Neural progenitor cell (in vitro differentiated cells): Measurements from ENCODE around the gene COL25A1. TPM values are rescaled to one million over a fixed set of nuclear protein-coding genes. Genes with fewer than 3 reads are reported as not detected.

Experiments
- DNase-seq: peaks from one replicate; pipeline ENCODE4 v3.0.0-alpha.2; 2016; ENCODE audit warnings: low spot score
- H2AFZ ChIP-seq: fragments of 200-600 bp; sonication (generic); replicated peaks from 2 replicates; pipeline ENCODE4 v1.6.1; 2016; ENCODE audit warnings: antibody characterized with exemption
- H3F3A ChIP-seq: fragments of 200-600 bp; sonication (generic); 2 replicates; pipeline ENCODE4 v1.6.1; 2016; ENCODE audit warnings: antibody characterized with exemption, low read depth
- H3K27ac ChIP-seq: fragments of 200-600 bp; sonication (generic); 2 replicates; pipeline ENCODE4 v1.5.1; 2016; ENCODE audit warnings: mild to moderate bottlenecking
- H3K27me3 ChIP-seq: fragments of 200-600 bp; sonication (generic); 2 replicates; pipeline ENCODE4 v1.6.1; 2016; ENCODE audit warnings: mild to moderate bottlenecking, moderate library complexity
- H3K36me3 ChIP-seq: fragments of 200-600 bp; sonication (generic); 2 replicates; pipeline ENCODE4 v1.5.1; 2016
- H3K4me1 ChIP-seq: fragments of 200-600 bp; sonication (generic); 2 replicates; pipeline ENCODE4 v1.6.1; 2016; ENCODE audit warnings: mixed run types
- H3K4me2 ChIP-seq: fragments of 200-600 bp; sonication (generic); 2 replicates; pipeline ENCODE4 v1.6.1; 2016
- H3K4me3 ChIP-seq: fragments of 200-600 bp; sonication (generic); 2 replicates; pipeline ENCODE4 v1.5.1; 2016
- H3K79me2 ChIP-seq: fragments of 200-600 bp; sonication (generic); 2 replicates; pipeline ENCODE4 v1.6.1; 2016; ENCODE audit warnings: low read depth
- H3K9ac ChIP-seq: fragments of 200-600 bp; sonication (generic); 2 replicates; pipeline ENCODE4 v1.6.1; 2016
- H3K9me3 ChIP-seq: fragments of 200-600 bp; sonication (generic); 2 replicates; pipeline ENCODE4 v1.5.1; 2016; ENCODE audit warnings: low read depth
- H4K20me1 ChIP-seq: fragments of 200-600 bp; sonication (generic); 2 replicates; pipeline ENCODE4 v1.6.1; 2016; ENCODE audit warnings: low read depth
- H3K27ac Mint-ChIP-seq: 3 replicates; pipeline ENCODE4 v1.8.0; 2021; ENCODE audit warnings: mixed read lengths
- H3K27me3 Mint-ChIP-seq: 2 replicates; pipeline ENCODE4 v1.8.0; 2022; ENCODE audit warnings: low read depth, mild to moderate bottlenecking, inconsistent platforms, moderate library complexity, mixed read lengths; ENCODE audit not compliant: insufficient read depth
- H3K36me3 Mint-ChIP-seq: 3 replicates; pipeline ENCODE4 v1.8.0; 2021; ENCODE audit warnings: mixed read lengths
- H3K4me1 Mint-ChIP-seq: 3 replicates; pipeline ENCODE4 v1.8.0; 2021; ENCODE audit warnings: mixed read lengths
- H3K4me3 Mint-ChIP-seq: 3 replicates; pipeline ENCODE4 v1.8.0; 2021; ENCODE audit warnings: mild to moderate bottlenecking, moderate library complexity, mixed read lengths
- H3K9me3 Mint-ChIP-seq: 3 replicates; pipeline ENCODE4 v1.8.0; 2020; ENCODE audit warnings: mixed read lengths
- CTCF ChIP-seq: fragments of 200-600 bp; sonication (generic); IDR thresholded peaks from 2 replicates; pipeline ENCODE4 v1.5.1; 2017; ENCODE audit warnings: antibody characterized with exemption, mild to moderate bottlenecking
- EZH2 ChIP-seq: fragments of 200-600 bp; sonication (generic); IDR thresholded peaks from 2 replicates; pipeline ENCODE4 v1.6.1; 2017; ENCODE audit warnings: antibody characterized with exemption, mild to moderate bottlenecking, moderate library complexity
- EZH2phosphoT487 ChIP-seq: fragments of 200-600 bp; sonication (generic); IDR thresholded peaks from 2 replicates; pipeline ENCODE4 v1.6.1; 2017; ENCODE audit warnings: antibody characterized with exemption
- total RNA-seq: library from RNA; depleted of rRNA; stranded (reverse); fragments of >200 nt; gene quantifications from 2 replicates; pipeline ENCODE4 v1.2.3, GENCODE V29; 2015; ENCODE audit warnings: low replicate concordance

Gene COL25A1
- total RNA-seq, 1 donor from 2014 or later, result 1.3 TPM

- Mint-ChIP-seq H3K27me3 (no peaks in the 10 kb centered on the region), H3K4me3 (no peak overlapping the region), H3K27ac (no peak overlapping the region), H3K36me3 (no peaks in the 10 kb centered on the region), H3K4me1 (no peaks in the 10 kb centered on the region), H3K9me3 (no peaks in the 10 kb centered on the region)
- Histone ChIP-seq H3K9me3 (no peaks in the 10 kb centered on the region), H3K4me3 (no peak overlapping the region), H3K4me2 (no peak overlapping the region), H4K20me1 (no peaks in the 10 kb centered on the region), H3K79me2 (no peaks in the 10 kb centered on the region), H3K9ac (no peak overlapping the region), H3K4me1 (no peaks in the 10 kb centered on the region), H2AFZ (peak overlapping the region; percentile 3), H3K36me3 (no peaks in the 10 kb centered on the region), H3K27ac (no peak overlapping the region), H3F3A (no peaks in the 10 kb centered on the region), H3K27me3 (no peaks in the 10 kb centered on the region)
- TF ChIP-seq EZH2phosphoT487 (no peak), CTCF (no peak), EZH2 (no peak)
- no peak for DNase-seq
Measured at GRCh38 chr4:109052821-109053220, 249.6 kb downstream of the COL25A1 start.

GRCh38 chr4:109051054-109051453 lies 251.4 kb downstream of the COL25A1 start:
- H3K4me2 ChIP-seq, result no peak overlapping the region
- no peak overlapping the region for H3K9ac ChIP-seq
- no peak for DNase-seq
- no peaks in the 10 kb centered on the region for H3K36me3 Mint-ChIP-seq
- TF ChIP-seq CTCF (no peak), EZH2phosphoT487 (no peak), EZH2 (no peak)
- no peaks in the 10 kb centered on the region for H3K79me2 ChIP-seq
- H3F3A ChIP-seq, result no peaks in the 10 kb centered on the region
- no peaks in the 10 kb centered on the region for H4K20me1 ChIP-seq
- no peaks in the 10 kb centered on the region for H3K4me1 ChIP-seq
- no peaks in the 10 kb centered on the region for H3K36me3 ChIP-seq
- no peaks in the 10 kb centered on the region for H3K9me3 ChIP-seq
- H3K27ac ChIP-seq, result no peak overlapping the region
- no peak overlapping the region for H3K4me3 Mint-ChIP-seq
- H3K4me1 Mint-ChIP-seq, result peaks cover 7% of the 10 kb centered on the region
- no peak overlapping the region for H2AFZ ChIP-seq
- H3K9me3 Mint-ChIP-seq, result no peaks in the 10 kb centered on the region
- no peaks in the 10 kb centered on the region for H3K27me3 Mint-ChIP-seq
- no peak overlapping the region for H3K4me3 ChIP-seq
- H3K27ac Mint-ChIP-seq, result no peak overlapping the region
- H3K27me3 ChIP-seq, result no peaks in the 10 kb centered on the region

GRCh38 chr4:109049926-109050325 lies 252.5 kb downstream of the COL25A1 start:
- no peak overlapping the region for H2AFZ ChIP-seq
- H4K20me1 ChIP-seq, result no peaks in the 10 kb centered on the region
- H3K4me1 Mint-ChIP-seq, result peaks cover 7% of the 10 kb centered on the region
- H3K27ac Mint-ChIP-seq, result no peak overlapping the region
- H3K4me3 Mint-ChIP-seq, result no peak overlapping the region
- H3K9ac ChIP-seq, result no peak overlapping the region
- H3K4me2 ChIP-seq, result no peak overlapping the region
- TF ChIP-seq EZH2 (no peak), CTCF (no peak), EZH2phosphoT487 (no peak)
- DNase-seq, result no peak
- H3K9me3 Mint-ChIP-seq, result no peaks in the 10 kb centered on the region
- no peak overlapping the region for H3K27ac ChIP-seq
- no peaks in the 10 kb centered on the region for H3K36me3 ChIP-seq
- H3K36me3 Mint-ChIP-seq, result no peaks in the 10 kb centered on the region
- H3K4me3 ChIP-seq, result no peak overlapping the region
- no peaks in the 10 kb centered on the region for H3K4me1 ChIP-seq
- no peaks in the 10 kb centered on the region for H3K27me3 Mint-ChIP-seq
- H3K27me3 ChIP-seq, result no peaks in the 10 kb centered on the region
- no peaks in the 10 kb centered on the region for H3K9me3 ChIP-seq
- no peaks in the 10 kb centered on the region for H3K79me2 ChIP-seq
- H3F3A ChIP-seq, result no peaks in the 10 kb centered on the region
